DMS79 (cell line): Measurements from ENCODE around the gene LRP1-AS.

Experiments used
- DNase-seq: peaks from one replicate; lab custom pipeline; 2025; lab: John Stamatoyannopoulos, UW

LRP1-AS gene

GRCh38 chr12:57119294-57120085 is 27.9 kb downstream of the LRP1-AS start:
- no peak for DNase-seq

- DNase-seq, result no peak
These were observed 28.6 kb downstream of the LRP1-AS start for GRCh38 chr12:57118711-57119271.

- DNase-seq, result no peak
These were observed 30.7 kb downstream of the LRP1-AS start for GRCh38 chr12:57116580-57117281.

- DNase-seq, result no peak
These were observed 34.7 kb downstream of the LRP1-AS start for GRCh38 chr12:57112492-57113294.

GRCh38 chr12:57111031-57111734 is 36.2 kb downstream of the LRP1-AS start, which contains the start of gene STAT6:
Gene STAT6 (minus strand): TSS chr12:57111362. CDS start chr12:57108278, 3,084 bp downstream.
- no peak for DNase-seq

GRCh38 chr12:57110104-57111030 is 37.1 kb downstream of the LRP1-AS start:
- no peak for DNase-seq

GRCh38 chr12:57109207-57110103 is 38.0 kb downstream of the LRP1-AS start:
- no peak for DNase-seq

GRCh38 chr12:57107456-57108155 is 39.8 kb downstream of the LRP1-AS start:
- no peak for DNase-seq

- no peak for DNase-seq
These were observed 41.3 kb downstream of the LRP1-AS start for GRCh38 chr12:57106021-57106708.

- DNase-seq, result no peak
These were observed 42.2 kb downstream of the LRP1-AS start for GRCh38 chr12:57105011-57105753.

- DNase-seq, result no peak
These were observed 43.0 kb downstream of the LRP1-AS start for GRCh38 chr12:57104292-57104910.

- DNase-seq, result no peak
These were observed 43.6 kb downstream of the LRP1-AS start for GRCh38 chr12:57103856-57104255.

GRCh38 chr12:57101892-57102695 is 45.3 kb downstream of the LRP1-AS start:
- DNase-seq, result no peak

GRCh38 chr12:57099766-57100165 is 47.7 kb downstream of the LRP1-AS start:
- no peak for DNase-seq

- DNase-seq, result no peak
These were observed 48.2 kb downstream of the LRP1-AS start for GRCh38 chr12:57099047-57099714.
